HG03097 (cell line): ENCODE measurements around the gene FMN1.

ENCODE experiments used
- ATAC-seq: cut with Tn5 transposase; IDR thresholded peaks from one replicate; pipeline ENCODE4 v1.9.1; 2021; ENCODE audit not compliant: unreplicated experiment, low FRiP score

The FMN1 gene

GRCh38 chr15:32840507-32841245, 353.8 kb downstream of the FMN1 start:
- no peak for ATAC-seq

GRCh38 chr15:32838820-32839219, 355.7 kb downstream of the FMN1 start:
- no peak for ATAC-seq

- ATAC-seq, result no peak
Measured at GRCh38 chr15:32838338-32838737, 356.2 kb downstream of the FMN1 start.

- ATAC-seq, result no peak
Measured at GRCh38 chr15:32837935-32838334, 356.6 kb downstream of the FMN1 start.

- peak; percentile 70 for ATAC-seq
Measured at GRCh38 chr15:32834156-32834555, 360.4 kb downstream of the FMN1 start.

GRCh38 chr15:32833379-32833821, 361.1 kb downstream of the FMN1 start:
- no peak for ATAC-seq

GRCh38 chr15:32831485-32831884, 363.0 kb downstream of the FMN1 start:
- ATAC-seq, result no peak

GRCh38 chr15:32830241-32830640, 364.3 kb downstream of the FMN1 start:
- ATAC-seq, result no peak

- ATAC-seq, result no peak
Measured at GRCh38 chr15:32829436-32829835, 365.1 kb downstream of the FMN1 start.

- ATAC-seq, result no peak
Measured at GRCh38 chr15:32828507-32829186, 365.9 kb downstream of the FMN1 start.

- no peak for ATAC-seq
Measured at GRCh38 chr15:32826685-32827084, 367.8 kb downstream of the FMN1 start.

GRCh38 chr15:32825219-32825618, 369.3 kb downstream of the FMN1 start:
- ATAC-seq, result no peak

- no peak for ATAC-seq
Measured at GRCh38 chr15:32824777-32825176, 369.7 kb downstream of the FMN1 start.

- ATAC-seq, result no peak
Measured at GRCh38 chr15:32823750-32824149, 370.8 kb downstream of the FMN1 start.

GRCh38 chr15:32822739-32823138, 371.8 kb downstream of the FMN1 start:
- ATAC-seq, result no peak

GRCh38 chr15:32819448-32819847, 375.1 kb downstream of the FMN1 start:
- no peak for ATAC-seq

- ATAC-seq, result no peak
Measured at GRCh38 chr15:32818758-32819447, 375.6 kb downstream of the FMN1 start.

- no peak for ATAC-seq
Measured at GRCh38 chr15:32817577-32817976, 376.9 kb downstream of the FMN1 start.

- ATAC-seq, result no peak
Measured at GRCh38 chr15:32807331-32807730, 387.2 kb downstream of the FMN1 start.

- ATAC-seq, result no peak
Measured at GRCh38 chr15:32803631-32804030, 390.9 kb downstream of the FMN1 start.

GRCh38 chr15:32802286-32802936, 392.1 kb downstream of the FMN1 start:
- no peak for ATAC-seq
